Spleen (tissue), 13 donors: ENCODE measurements around the gene TNFRSF12A. TPM values are rescaled to one million over a fixed set of nuclear protein-coding genes. Genes with fewer than 3 reads are reported as not detected.

Source experiments
- DNase-seq: peaks from one replicate; pipeline ENCODE4 v3.0.0-alpha.2; 2020
- H3K27ac ChIP-seq, 8 donors: fragments of 200-600 bp; sonication (generic) in 7 of 8; 1 replicate in 4 of 8; 2 replicates in 4 of 8; pipeline versions ENCODE4 v1.5.0 to v1.8.0; 2016 to 2021; ENCODE audit warnings: inconsistent platforms in 4 of 8, mild to moderate bottlenecking in 4 of 8, moderate library complexity in 1 of 8
- H3K27me3 ChIP-seq, 7 donors: fragments of 200-600 bp; sonication (generic) in 6 of 7; replicated peaks in 1 of 7; 1 replicate in 4 of 7; 2 replicates in 3 of 7; pipeline versions ENCODE4 v1.5.0 to v1.8.0; 2016 to 2021; ENCODE audit warnings: inconsistent platforms in 3 of 7, mild to moderate bottlenecking in 1 of 7
- H3K36me3 ChIP-seq, 6 donors: fragments of 200-600 bp; sonication (generic) in 5 of 6; 1 replicate in 4 of 6; 2 replicates in 2 of 6; pipeline versions ENCODE4 v1.5.0 to v1.8.0; 2016 to 2021; ENCODE audit warnings: inconsistent platforms in 2 of 6
- H3K4me1 ChIP-seq, 6 donors: fragments of 200-600 bp; sonication (generic) in 5 of 6; 1 replicate in 3 of 6; 2 replicates in 3 of 6; pipeline versions ENCODE4 v1.5.0 to v1.8.0; 2016 to 2021; ENCODE audit warnings: inconsistent platforms in 3 of 6
- H3K4me3 ChIP-seq, 8 donors: fragments of 200-600 bp; sonication (generic) in 7 of 8; 1 replicate in 4 of 8; 2 replicates in 4 of 8; pipeline versions ENCODE4 v1.5.0 to v1.8.0; 2016 to 2021; ENCODE audit warnings: inconsistent platforms in 4 of 8, mild to moderate bottlenecking in 4 of 8, moderate library complexity in 2 of 8
- H3K9me3 ChIP-seq, 8 donors: fragments of 200-600 bp; sonication (generic) in 7 of 8; 1 replicate in 4 of 8; 2 replicates in 4 of 8; pipeline versions ENCODE4 v1.5.0 to v1.8.0; 2016 to 2021; ENCODE audit warnings: inconsistent platforms in 4 of 8
- CTCF ChIP-seq, 11 experiments: fragments of 200-600 bp in 7 of 11; fragments of 450-650 bp in 4 of 11; sonication (generic) in 4 of 11; IDR thresholded peaks in 8 of 11; conservative IDR thresholded peaks in 3 of 11; 1 replicate in 7 of 11; 2 replicates in 4 of 11; pipeline versions ENCODE4 v1.4.0 to v1.8.0; 2016 to 2021; ENCODE audit warnings: antibody characterized with exemption in 11 of 11, inconsistent platforms in 4 of 11, mild to moderate bottlenecking in 1 of 11
- POLR2A ChIP-seq, 3 donors: fragments of 450-650 bp; IDR thresholded peaks; one replicate each; pipeline ENCODE4 v1.5.1; 2017; ENCODE audit warnings: antibody characterized with exemption in 3 of 3, mild to moderate bottlenecking in 1 of 3
- POLR2AphosphoS5 ChIP-seq, 3 donors: sonication (generic); formaldehyde crosslinking; IDR thresholded peaks; one replicate each; pipeline ENCODE4 v1.5.1; 2017; ENCODE audit warnings: antibody characterized with exemption in 3 of 3
- WGBS, 5 donors: extraction: QIAGEN DNeasy Blood & Tissue Kit in 3 of 5; methylation state at CpG; one replicate each; pipeline versions ENCODE4 v1.1.5 to v1.1.7; 2013 to 2018; 5-methylcytosine and 5-hydroxymethylcytosine counted together
- intact Hi-C: fragments of 100-400 bp; cut with DNase I; formaldehyde crosslinking; loops from one replicate; pipeline ENCODE4 v1.15.0; 2023; ENCODE audit warnings: low total_unique reads
- long read RNA-seq, 2 donors: transcript quantifications; one replicate each; lab custom pipeline, GENCODE V29; 2026
- polyA plus RNA-seq, 3 donors: library from polyadenylated mRNA; stranded (reverse); fragments of 200-250 nt; gene quantifications; one replicate each; pipeline ENCODE4 v1.2.1, GENCODE V29; 2013
- total RNA-seq, 7 donors: library from RNA; depleted of rRNA in 3 of 7; stranded (reverse); fragments of >200 nt in 3 of 7; fragmentation: NEBNext Ultra II Directional in 4 of 7; extraction: Animal tissue kit (Norgen Biotek cat#: 25700) in 4 of 7; gene quantifications; one replicate each; pipeline versions ENCODE4 v1.1.0 to v1.2.1, GENCODE V29; 2016 to 2021
- donor health status: healthy with polysubstance abuse.
- donor health status: DM: no; HTN: no; CAD: no; lungs with moderate emphysema.
- donor health status: DM: no; HTN: no; CAD: no.
- donor health status: Bipolar disorder and iron deficiency.
- donor health status: healthy.
- donor health status: DM: no; HTN: no; CAD: no.
- donor health status: DM: yes; HTN: yes; CAD: no.

TNFRSF12A gene, protein sequence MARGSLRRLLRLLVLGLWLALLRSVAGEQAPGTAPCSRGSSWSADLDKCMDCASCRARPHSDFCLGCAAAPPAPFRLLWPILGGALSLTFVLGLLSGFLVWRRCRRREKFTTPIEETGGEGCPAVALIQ
- total RNA-seq (10 to 100 TPM in 3 of 7 donors, 1 to 10 TPM in 4; 2.0 to 26.1 (median 7.5) TPM), polyA plus RNA-seq (10 to 100 TPM in 1 of 3 donors, 1 to 10 TPM in 2; 7.7 to 16.5 (median 8.3) TPM)
- long read RNA-seq, donor 1, partial matches to known transcripts = 0 of 3 reads
- long read RNA-seq, donor 1, other reads (novel, unspliced or antisense) = 0 of 3 reads
- long read RNA-seq, donor 2, partial matches to known transcripts = 0 of 3 reads
- long read RNA-seq, donor 2, other reads (novel, unspliced or antisense) = 0 of 3 reads

- H3K27me3 ChIP-seq = peaks cover 0 to 40% (median 17%) of the 10 kb centered on the region in 7 donors
- 0 to 1% (median 0%) methylated on average over 10 to 49 of the region's 49 CpGs for WGBS, 5 donors
- peak; percentile 94 for DNase-seq
- H3K4me1 ChIP-seq = peaks cover 41 to 77% (median 69%) of the 10 kb centered on the region in 6 donors
- TF ChIP-seq POLR2AphosphoS5 (IDR thresholded peaks at IDR 0.05) = peak; percentile 71 to 78 (median 76)
- TF ChIP-seq POLR2A (IDR thresholded peaks at IDR 0.05) = no peak
- peak in 4 of 11 experiments; percentile 6 to 39 (median 28) for TF ChIP-seq CTCF (IDR thresholded peaks at IDR 0.05 in 8 of 11, conservative IDR thresholded peaks at IDR 0.05 in 3 of 11)
- peaks cover 0 to under 1% (median 0%) of the 10 kb centered on the region in 6 donors for H3K36me3 ChIP-seq
- H3K9me3 ChIP-seq = no peaks in the 10 kb centered on the region
- peak within 1 kb of the TSS; percentile 64 to 95 (median 94) for H3K27ac ChIP-seq
- H3K4me3 ChIP-seq = peak within 1 kb of the TSS; percentile 47 to 86 (median 58)
- intact Hi-C loops = no loop called here
These were observed at the start of gene TNFRSF12A for GRCh38 chr16:3020247-3020603. TSS of gene TNFRSF12A (plus strand) at chr16:3020368. CDS start at chr16:3020398, 30 bp downstream.

- peaks cover 12 to 61% (median 52%) of the 10 kb centered on the region in 6 donors for H3K4me1 ChIP-seq
- peak overlapping the region in 2 of 8 donors; percentile 75 to 79 for H3K27ac ChIP-seq
- intact Hi-C loops = no loop called here
- no peak for DNase-seq
- no peaks in the 10 kb centered on the region for H3K9me3 ChIP-seq
- peaks cover 12 to 49% (median 31%) of the 10 kb centered on the region in 7 donors for H3K27me3 ChIP-seq
- TF ChIP-seq POLR2AphosphoS5 (IDR thresholded peaks at IDR 0.05) (no peak), CTCF (IDR thresholded peaks at IDR 0.05 in 8 of 11, conservative IDR thresholded peaks at IDR 0.05 in 3 of 11) (no peak), POLR2A (IDR thresholded peaks at IDR 0.05) (no peak)
- H3K36me3 ChIP-seq = peaks cover 0 to 43% (median 0%) of the 10 kb centered on the region in 6 donors
- 81 to 90% (median 83%) methylated on average over 3 to 6 of the region's 6 CpGs for WGBS, 5 donors
- peak overlapping the region in 5 of 8 donors; percentile 74 to 95 (median 85) for H3K4me3 ChIP-seq
These were observed 49.6 kb upstream of the TNFRSF12A start for GRCh38 chr16:2970563-2970962.

DNA sequence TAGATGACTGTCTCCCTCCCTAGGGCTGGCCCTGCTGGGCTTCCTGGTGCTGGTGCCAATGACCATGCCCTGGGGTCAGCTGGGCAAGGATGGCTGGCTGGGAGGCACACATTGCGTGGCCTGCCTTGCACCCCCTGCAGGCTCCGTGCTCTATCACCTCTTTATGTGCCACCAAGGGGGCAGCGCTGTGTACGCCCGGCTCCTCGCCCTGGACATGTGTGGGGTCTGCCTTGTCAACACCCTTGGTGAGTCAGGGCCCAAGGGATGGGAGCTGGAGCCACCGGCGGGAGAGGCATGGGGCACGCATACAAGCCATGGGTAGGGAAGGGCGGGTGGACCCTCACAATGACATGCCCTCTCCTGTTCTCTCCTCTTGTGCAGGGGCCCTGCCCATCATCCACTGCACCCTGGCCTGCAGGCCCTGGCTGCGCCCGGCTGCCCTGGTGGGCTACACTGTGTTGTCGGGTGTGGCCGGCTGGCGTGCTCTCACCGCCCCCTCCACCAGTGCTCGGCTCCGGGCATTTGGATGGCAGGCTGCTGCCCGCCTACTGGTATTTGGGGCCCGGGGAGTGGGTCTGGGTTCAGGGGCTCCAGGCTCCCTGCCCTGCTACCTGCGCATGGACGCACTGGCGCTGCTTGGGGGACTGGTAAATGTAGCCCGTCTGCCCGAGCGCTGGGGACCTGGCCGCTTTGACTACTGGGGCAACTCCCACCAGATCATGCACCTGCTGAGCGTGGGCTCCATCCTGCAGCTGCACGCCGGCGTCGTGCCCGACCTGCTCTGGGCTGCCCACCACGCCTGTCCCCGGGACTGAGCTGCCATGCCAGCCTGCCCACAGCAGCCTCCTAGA is 48.8 kb upstream of the TNFRSF12A start:
- H3K9me3 ChIP-seq = no peaks in the 10 kb centered on the region
- H3K4me3 ChIP-seq = no peak overlapping the region
- intact Hi-C loops = no loop called here
- TF ChIP-seq POLR2A (IDR thresholded peaks at IDR 0.05) = no peak
- no peak for TF ChIP-seq POLR2AphosphoS5 (IDR thresholded peaks at IDR 0.05)
- TF ChIP-seq CTCF (IDR thresholded peaks at IDR 0.05 in 8 of 11, conservative IDR thresholded peaks at IDR 0.05 in 3 of 11) = no peak
- WGBS, 5 donors = 80 to 91% (median 88%) methylated on average over 15 to 35 of the region's 35 CpGs
- H3K36me3 ChIP-seq = peaks cover 0 to 51% (median 0%) of the 10 kb centered on the region in 6 donors
- peaks cover 9 to 41% (median 23%) of the 10 kb centered on the region in 7 donors for H3K27me3 ChIP-seq
- no peak for DNase-seq
- H3K4me1 ChIP-seq = peaks cover 12 to 53% (median 44%) of the 10 kb centered on the region in 6 donors
- no peak overlapping the region for H3K27ac ChIP-seq
